ENCODE measurements around the gene ALAS1. TPM values are rescaled to one million over a fixed set of nuclear protein-coding genes. Genes with fewer than 3 reads are reported as not detected.
A peak's percentile ranks its signal among the peaks of the same experiment; 100 is the strongest.

Gene ALAS1
- total and polyA plus RNA-seq, 2 donors (not counting 1 experiment from before 2014, with no cell fraction given): 26.1 to 30.2 TPM

- TF ChIP-seq EZH2 (IDR thresholded peaks at IDR 0.05; ENCODE audit: borderline replicate concordance, insufficient read depth, low read depth, low read length, poor library complexity, severe bottlenecking): no peak
- no peak for TF ChIP-seq CTCF (IDR thresholded peaks at IDR 0.05)
- H3K4me2 ChIP-seq (replicated peaks; ENCODE audit: low read depth, low read length, poor library complexity, severe bottlenecking): peak overlapping the region; percentile 85
- peaks cover 8 to 25% of the 10 kb centered on the region in 2 experiments for H3K36me3 ChIP-seq (replicated peaks in 1 of 2; ENCODE audit: control extremely low read depth in 1 of 2, control insufficient read depth in 1 of 2, extremely low read depth in 1 of 2, insufficient read depth in 2 of 2, low read length in 1 of 2)
- no peak for DNase-seq
- H3K9ac ChIP-seq (ENCODE audit: low read length): peak overlapping the region; percentile 86
- no peak for ATAC-seq (ENCODE audit: low read depth)
- H3K27ac ChIP-seq (ENCODE audit: low read length in 2 of 2): peak overlapping the region in 1 of 2 donors; percentile 79
- Mint-ChIP-seq H3K4me1 (peaks cover 42% of the 10 kb centered on the region), H3K27me3 (no peaks in the 10 kb centered on the region), H3K9me3 (ENCODE audit: insufficient read depth) (no peaks in the 10 kb centered on the region), H3K4me3 (peak overlapping the region; percentile 92), H3K27ac (peak overlapping the region; percentile 90)
- peaks cover 19 to 33% of the 10 kb centered on the region in 2 donors for H3K4me1 ChIP-seq (ENCODE audit: control insufficient read depth in 2 of 2, insufficient read depth in 2 of 2, low read length in 2 of 2)
- H3K27me3 ChIP-seq (replicated peaks in 1 of 4; ENCODE audit: control extremely low read depth in 1 of 4, control insufficient read depth in 3 of 4, insufficient read depth in 4 of 4, low read length in 3 of 4): no peaks in the 10 kb centered on the region
- H3K9me3 ChIP-seq (ENCODE audit: control extremely low read depth in 1 of 3, control insufficient read depth in 2 of 3, insufficient read depth in 1 of 3, low read length in 2 of 3): no peaks in the 10 kb centered on the region
- CTCF ChIA-PET: no interaction called here
- H3K79me2 ChIP-seq (ENCODE audit: control insufficient read depth, insufficient read depth, low read length): peaks cover 26% of the 10 kb centered on the region
- H2AFZ ChIP-seq (ENCODE audit: insufficient read depth, low read depth, low read length, poor library complexity, severe bottlenecking): peak overlapping the region; percentile 94
- intact Hi-C loops (cut with micrococcal nuclease): loop anchor here (1.0 kb wide), 2 partner anchors 26 to 45 kb away; partner anchors contain the start of genes POC1A and TLR9
- H4K20me1 ChIP-seq (ENCODE audit: control insufficient read depth, insufficient read depth, low read length, poor library complexity, severe bottlenecking): no peaks in the 10 kb centered on the region
- 57% methylated on average over 5 of the region's 14 CpGs for WGBS (ENCODE audit: insufficient coverage)
- peak overlapping the region; percentile 9 to 90 (median 86) for H3K4me3 ChIP-seq (ENCODE audit: control extremely low read depth in 1 of 5, extremely low read depth in 1 of 5, insufficient read depth in 1 of 5, low read depth in 2 of 5, low read length in 4 of 5)
- POLR2A ChIA-PET: interaction anchor here (1.1 kb wide), 1 partner anchor 27 kb away, joined by 4 read pairs; the partner anchor contains the start of gene TLR9
Measured at GRCh38 chr3:52198643-52199608, 966 bp downstream of the ALAS1 start.

Measured in B cell (primary cell).